ENCODE data around the gene CDS2. TPM values are rescaled to one million over a fixed set of nuclear protein-coding genes. Genes with fewer than 3 reads are reported as not detected.

The CDS2 gene
- total RNA-seq, 2 experiments from 2014 or later = 23.2 to 24.1 TPM

GRCh38 chr20:5141615-5142014 lies 14.8 kb downstream of the CDS2 start:
- intact Hi-C loops (cut with micrococcal nuclease) = no loop called here
- DNase-seq = no peak
- H3K4me3 Mint-ChIP-seq = no peak overlapping the region
- CTCF ChIA-PET = interaction anchor here (1.2 to 1.5 kb wide), 3 partner anchors 15 to 51 kb away, joined by 3 to 5 read pairs (median 4); partner anchors contain the start of gene CDS2
- H3K4me1 Mint-ChIP-seq (ENCODE audit: low read depth) = peaks cover 51% of the 10 kb centered on the region
- H3K27me3 Mint-ChIP-seq (ENCODE audit: low read depth) = no peaks in the 10 kb centered on the region
- H3K27ac Mint-ChIP-seq = no peak overlapping the region
- no peaks in the 10 kb centered on the region for H3K9me3 Mint-ChIP-seq
- H3K36me3 Mint-ChIP-seq (ENCODE audit: low read depth) = peaks cover 1% of the 10 kb centered on the region

GRCh38 chr20:5143851-5144250 lies 17.0 kb downstream of the CDS2 start:
- DNase-seq = no peak
- H3K4me3 Mint-ChIP-seq = no peak overlapping the region
- H3K36me3 Mint-ChIP-seq (ENCODE audit: low read depth) = peaks cover 1% of the 10 kb centered on the region
- no peaks in the 10 kb centered on the region for H3K27me3 Mint-ChIP-seq (ENCODE audit: low read depth)
- H3K27ac Mint-ChIP-seq = no peak overlapping the region
- CTCF ChIA-PET = interaction anchor here (1.3 kb wide), 1 partner anchor 17 kb away, joined by 3 read pairs; the partner anchor contains the start of gene CDS2
- peaks cover 65% of the 10 kb centered on the region for H3K4me1 Mint-ChIP-seq (ENCODE audit: low read depth)
- H3K9me3 Mint-ChIP-seq = no peaks in the 10 kb centered on the region
- intact Hi-C loops (cut with micrococcal nuclease) = loop anchor here (1.0 kb wide), 3 partner anchors 9 to 700 kb away; no protein-coding TSS in a partner anchor

- Mint-ChIP-seq H3K4me1 (ENCODE audit: low read depth) (peaks cover 60% of the 10 kb centered on the region), H3K36me3 (ENCODE audit: low read depth) (peaks cover 1% of the 10 kb centered on the region), H3K4me3 (no peak overlapping the region), H3K27me3 (ENCODE audit: low read depth) (no peaks in the 10 kb centered on the region), H3K9me3 (no peaks in the 10 kb centered on the region), H3K27ac (no peak overlapping the region)
- DNase-seq = no peak
- CTCF ChIA-PET = interaction anchor here (0.9 to 2.4 kb wide), 2 partner anchors 11 to 19 kb away, joined by 3 to 10 read pairs; partner anchors contain the start of gene CDS2
- intact Hi-C loops (cut with micrococcal nuclease) = no loop called here
These were observed 18.7 kb downstream of the CDS2 start for GRCh38 chr20:5145365-5146098.

- no peak overlapping the region for H3K4me3 Mint-ChIP-seq
- H3K9me3 Mint-ChIP-seq = no peaks in the 10 kb centered on the region
- H3K4me1 Mint-ChIP-seq (ENCODE audit: low read depth) = peaks cover 59% of the 10 kb centered on the region
- peaks cover 4% of the 10 kb centered on the region for H3K36me3 Mint-ChIP-seq (ENCODE audit: low read depth)
- no peak overlapping the region for H3K27ac Mint-ChIP-seq
- no peak for DNase-seq
- H3K27me3 Mint-ChIP-seq (ENCODE audit: low read depth) = no peaks in the 10 kb centered on the region
- intact Hi-C loops (cut with micrococcal nuclease) = no loop called here
- CTCF ChIA-PET = interaction anchor here (0.6 to 2.4 kb wide), 2 partner anchors 20 to 26 kb away, joined by 4 to 10 read pairs; partner anchors contain the start of gene CDS2
These were observed 19.4 kb downstream of the CDS2 start for GRCh38 chr20:5146099-5146668.

- H3K36me3 Mint-ChIP-seq (ENCODE audit: low read depth) = peaks cover 4% of the 10 kb centered on the region
- CTCF ChIA-PET = interaction anchor here (0.6 to 2.4 kb wide), 3 partner anchors 21 to 58 kb away, joined by 4 to 10 read pairs (median 5); partner anchors contain the start of gene CDS2
- no peak overlapping the region for H3K27ac Mint-ChIP-seq
- no peaks in the 10 kb centered on the region for H3K9me3 Mint-ChIP-seq
- no peak for DNase-seq
- H3K4me3 Mint-ChIP-seq = no peak overlapping the region
- H3K27me3 Mint-ChIP-seq (ENCODE audit: low read depth) = no peaks in the 10 kb centered on the region
- intact Hi-C loops (cut with micrococcal nuclease) = no loop called here
- peaks cover 54% of the 10 kb centered on the region for H3K4me1 Mint-ChIP-seq (ENCODE audit: low read depth)
These were observed 20.2 kb downstream of the CDS2 start for GRCh38 chr20:5146871-5147592.

- peaks cover 8% of the 10 kb centered on the region for H3K36me3 Mint-ChIP-seq (ENCODE audit: low read depth)
- H3K4me1 Mint-ChIP-seq (ENCODE audit: low read depth) = peaks cover 59% of the 10 kb centered on the region
- DNase-seq = no peak
- no peaks in the 10 kb centered on the region for H3K27me3 Mint-ChIP-seq (ENCODE audit: low read depth)
- intact Hi-C loops (cut with micrococcal nuclease) = no loop called here
- no peak overlapping the region for H3K4me3 Mint-ChIP-seq
- H3K9me3 Mint-ChIP-seq = no peaks in the 10 kb centered on the region
- no peak overlapping the region for H3K27ac Mint-ChIP-seq
- CTCF ChIA-PET = interaction anchor here (1.3 kb wide), 1 partner anchor 57 kb away, joined by 5 read pairs; no protein-coding TSS in a partner anchor
These were observed 21.8 kb downstream of the CDS2 start for GRCh38 chr20:5148581-5148980.

- Mint-ChIP-seq H3K4me1 (ENCODE audit: low read depth) (peaks cover 56% of the 10 kb centered on the region), H3K36me3 (ENCODE audit: low read depth) (peaks cover 6% of the 10 kb centered on the region), H3K4me3 (no peak overlapping the region), H3K27me3 (ENCODE audit: low read depth) (no peaks in the 10 kb centered on the region), H3K27ac (no peak overlapping the region), H3K9me3 (no peaks in the 10 kb centered on the region)
- no peak for DNase-seq
- CTCF ChIA-PET = no interaction called here
- intact Hi-C loops (cut with micrococcal nuclease) = no loop called here
These were observed 23.1 kb downstream of the CDS2 start for GRCh38 chr20:5149892-5150225.

GRCh38 chr20:5150226-5151076 lies 23.6 kb downstream of the CDS2 start:
- Mint-ChIP-seq H3K4me3 (no peak overlapping the region), H3K4me1 (ENCODE audit: low read depth) (peaks cover 56% of the 10 kb centered on the region), H3K27me3 (ENCODE audit: low read depth) (no peaks in the 10 kb centered on the region), H3K36me3 (ENCODE audit: low read depth) (peaks cover 6% of the 10 kb centered on the region), H3K9me3 (no peaks in the 10 kb centered on the region), H3K27ac (no peak overlapping the region)
- intact Hi-C loops (cut with micrococcal nuclease) = no loop called here
- CTCF ChIA-PET = interaction anchor here (0.6 kb wide), 1 partner anchor 24 kb away, joined by 3 read pairs; no protein-coding TSS in a partner anchor
- no peak for DNase-seq

GRCh38 chr20:5153152-5153467 lies 26.3 kb downstream of the CDS2 start:
- no peak overlapping the region for H3K4me3 Mint-ChIP-seq
- CTCF ChIA-PET = interaction anchor here (1.9 kb wide), 2 partner anchors 26 to 39 kb away, joined by 5 to 8 read pairs; partner anchors contain the start of gene CDS2
- no peak overlapping the region for H3K27ac Mint-ChIP-seq
- H3K9me3 Mint-ChIP-seq = no peaks in the 10 kb centered on the region
- no peak for DNase-seq
- no peaks in the 10 kb centered on the region for H3K27me3 Mint-ChIP-seq (ENCODE audit: low read depth)
- peaks cover 6% of the 10 kb centered on the region for H3K36me3 Mint-ChIP-seq (ENCODE audit: low read depth)
- peaks cover 46% of the 10 kb centered on the region for H3K4me1 Mint-ChIP-seq (ENCODE audit: low read depth)
- intact Hi-C loops (cut with micrococcal nuclease) = loop anchor here (1.0 kb wide), 1 partner anchor 10 kb away; no protein-coding TSS in a partner anchor

- peaks cover 6% of the 10 kb centered on the region for H3K36me3 Mint-ChIP-seq (ENCODE audit: low read depth)
- H3K9me3 Mint-ChIP-seq = no peaks in the 10 kb centered on the region
- no peak overlapping the region for H3K27ac Mint-ChIP-seq
- DNase-seq = peak; percentile 32
- no peak overlapping the region for H3K4me3 Mint-ChIP-seq
- intact Hi-C loops (cut with micrococcal nuclease) = loop anchor here (1.0 kb wide), 1 partner anchor 11 kb away; no protein-coding TSS in a partner anchor
- CTCF ChIA-PET = interaction anchor here (1.0 to 1.9 kb wide), 3 partner anchors 13 to 38 kb away, joined by 3 to 8 read pairs (median 5); partner anchors contain the start of gene CDS2
- H3K27me3 Mint-ChIP-seq (ENCODE audit: low read depth) = no peaks in the 10 kb centered on the region
- peaks cover 50% of the 10 kb centered on the region for H3K4me1 Mint-ChIP-seq (ENCODE audit: low read depth)
These were observed 27.1 kb downstream of the CDS2 start for GRCh38 chr20:5153612-5154542.

GRCh38 chr20:5154543-5154925 lies 27.7 kb downstream of the CDS2 start:
- no peak overlapping the region for H3K27ac Mint-ChIP-seq
- no peaks in the 10 kb centered on the region for H3K27me3 Mint-ChIP-seq (ENCODE audit: low read depth)
- peaks cover 6% of the 10 kb centered on the region for H3K36me3 Mint-ChIP-seq (ENCODE audit: low read depth)
- H3K4me3 Mint-ChIP-seq = no peak overlapping the region
- intact Hi-C loops (cut with micrococcal nuclease) = no loop called here
- DNase-seq = no peak
- CTCF ChIA-PET = interaction anchor here (1.2 to 1.9 kb wide), 2 partner anchors 12 to 28 kb away, joined by 8 read pairs; partner anchors contain the start of gene CDS2
- H3K4me1 Mint-ChIP-seq (ENCODE audit: low read depth) = peaks cover 50% of the 10 kb centered on the region
- H3K9me3 Mint-ChIP-seq = no peaks in the 10 kb centered on the region

All from activated naive CD4-positive, alpha-beta T cell treated with anti-CD3 and anti-CD28 coated beads for 36 hours (primary cell).